Psoas muscle (tissue), 8 donors: Measurements from ENCODE around the gene ART3. TPM values are rescaled to one million over a fixed set of nuclear protein-coding genes. Genes with fewer than 3 reads are reported as not detected.

Experiments
- ATAC-seq, 4 donors: fragments of 200-7000 bp; cut with Tn5 transposase; one replicate each; pipeline ENCODE4 v1.9.1; 2020; ENCODE audit warnings: moderate library complexity in 3 of 4, mild to moderate bottlenecking in 2 of 4
- DNase-seq, 2 donors: peaks; one replicate each; pipeline ENCODE4 v3.0.0-alpha.2; 2020
- H3K27ac ChIP-seq: fragments of 200-600 bp; one replicate; pipeline ENCODE4 v1.8.0; 2022
- H3K27me3 ChIP-seq, 3 donors: fragments of 200-600 bp in 1 of 3; one replicate each; pipeline versions ENCODE4 v1.6.1 to v1.8.0; 2013 to 2022; ENCODE audit warnings: low read length in 2 of 3, mild to moderate bottlenecking in 2 of 3, moderate library complexity in 1 of 3; ENCODE audit not compliant: insufficient read depth in 3 of 3
- H3K36me3 ChIP-seq, 2 donors: fragments of 200-600 bp in 1 of 2; one replicate each; pipeline versions ENCODE4 v1.6.1 to v1.8.0; 2013 to 2022; ENCODE audit warnings: low read depth in 1 of 2, mild to moderate bottlenecking in 1 of 2, moderate library complexity in 1 of 2; ENCODE audit not compliant: insufficient read depth in 1 of 2
- H3K4me1 ChIP-seq: fragments of 200-600 bp; one replicate; pipeline ENCODE4 v1.8.0; 2022
- H3K4me3 ChIP-seq: fragments of 200-600 bp; one replicate; pipeline ENCODE4 v1.8.0; 2022; ENCODE audit warnings: mild to moderate bottlenecking
- H3K9me3 ChIP-seq: fragments of 200-600 bp; one replicate; pipeline ENCODE4 v1.8.0; 2022
- WGBS, 3 donors: extraction: QIAGEN DNeasy Blood & Tissue Kit; methylation state at CpG; one replicate each; pipeline versions ENCODE4 v1.1.6 to v1.1.7; 2013; 5-methylcytosine and 5-hydroxymethylcytosine counted together
- intact Hi-C, 2 donors: fragments of 100-400 bp; cut with DNase I; formaldehyde crosslinking; loops; one replicate each; pipeline versions ENCODE4 v1.11.0 to v1.14.2; 2022
- polyA plus RNA-seq, 3 donors: library from polyadenylated mRNA; stranded (reverse); fragments of 200-250 nt; gene quantifications; one replicate each; pipeline ENCODE4 v1.2.3, GENCODE V29; 2013
- total RNA-seq, 4 donors: library from RNA; stranded (reverse); fragmentation: NEBNext Ultra II Directional in 2 of 4; extraction: Animal tissue kit (Norgen Biotek cat#: 25700) in 2 of 4; gene quantifications; one replicate each; pipeline versions ENCODE4 v1.2.1 to v1.2.4, GENCODE V29; 2021 to 2023
- TF ChIP-seq, protein P1 (sequence below): fragments of 200-600 bp; IDR thresholded peaks from one replicate; pipeline ENCODE4 v1.8.0; 2022; ENCODE audit warnings: antibody characterized with exemption
- donor health status: healthy with polysubstance abuse.
- donor health status: DM: no; HTN: no; CAD: no; lungs with moderate emphysema.
- donor health status: Bipolar disorder and iron deficiency.
- donor health status: healthy.
- donor health status: DM: yes; HTN: yes; CAD: no.
- donor health status: DM: no; HTN: no; CAD: no.
- donor health status: DM: no; HTN: no; CAD: no.
- donor health status: DM: yes; HTN: yes; CAD: no.

Gene ART3
- total and polyA plus RNA-seq, 7 donors: 33.1 to 218 (median 133) TPM

GRCh38 chr4:76067652-76068286 lies 6.7 kb upstream of the ART3 start:
- DNase-seq (peak; percentile 53 to 74), ATAC-seq (peak; percentile 76 to 95 (median 88))
- TF ChIP-seq, protein P1, sequence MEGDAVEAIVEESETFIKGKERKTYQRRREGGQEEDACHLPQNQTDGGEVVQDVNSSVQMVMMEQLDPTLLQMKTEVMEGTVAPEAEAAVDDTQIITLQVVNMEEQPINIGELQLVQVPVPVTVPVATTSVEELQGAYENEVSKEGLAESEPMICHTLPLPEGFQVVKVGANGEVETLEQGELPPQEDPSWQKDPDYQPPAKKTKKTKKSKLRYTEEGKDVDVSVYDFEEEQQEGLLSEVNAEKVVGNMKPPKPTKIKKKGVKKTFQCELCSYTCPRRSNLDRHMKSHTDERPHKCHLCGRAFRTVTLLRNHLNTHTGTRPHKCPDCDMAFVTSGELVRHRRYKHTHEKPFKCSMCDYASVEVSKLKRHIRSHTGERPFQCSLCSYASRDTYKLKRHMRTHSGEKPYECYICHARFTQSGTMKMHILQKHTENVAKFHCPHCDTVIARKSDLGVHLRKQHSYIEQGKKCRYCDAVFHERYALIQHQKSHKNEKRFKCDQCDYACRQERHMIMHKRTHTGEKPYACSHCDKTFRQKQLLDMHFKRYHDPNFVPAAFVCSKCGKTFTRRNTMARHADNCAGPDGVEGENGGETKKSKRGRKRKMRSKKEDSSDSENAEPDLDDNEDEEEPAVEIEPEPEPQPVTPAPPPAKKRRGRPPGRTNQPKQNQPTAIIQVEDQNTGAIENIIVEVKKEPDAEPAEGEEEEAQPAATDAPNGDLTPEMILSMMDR: peak; percentile 92
- H3K27ac ChIP-seq: no peak overlapping the region
- intact Hi-C loops: loop anchor here (1.0 to 10.0 kb wide), 3 partner anchors 69 to 153 kb away; no protein-coding TSS in a partner anchor
- H3K4me1 ChIP-seq: peaks cover 7% of the 10 kb centered on the region
- H3K9me3 ChIP-seq: no peaks in the 10 kb centered on the region
- H3K27me3 ChIP-seq: no peaks in the 10 kb centered on the region
- 0 to 1% (median 0%) methylated on average over 2 of the region's 2 CpGs for WGBS, 3 donors
- H3K4me3 ChIP-seq: no peak overlapping the region
- no peaks in the 10 kb centered on the region for H3K36me3 ChIP-seq

DNA sequence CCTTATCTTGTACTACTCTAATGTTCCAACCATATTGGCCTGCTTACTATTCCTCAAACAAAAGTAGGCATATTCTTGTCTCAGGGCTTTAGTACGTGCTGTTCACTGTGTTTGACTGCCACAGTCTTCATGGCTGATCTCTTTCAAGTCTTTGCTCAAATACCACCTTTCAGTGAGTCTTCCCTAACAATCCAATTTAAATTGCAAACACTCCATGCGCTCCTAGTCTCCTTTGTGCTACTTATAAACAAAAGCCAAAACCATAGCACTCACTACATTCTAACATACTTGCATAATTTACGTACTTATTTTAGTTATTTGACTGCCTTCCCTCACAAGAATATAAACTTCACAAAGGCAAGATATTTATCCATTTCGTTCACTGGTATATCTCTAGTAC lies 1.7 kb upstream of the ART3 start:
- peak overlapping the region; percentile 86 for H3K27ac ChIP-seq
- no peaks in the 10 kb centered on the region for H3K36me3 ChIP-seq
- no peak overlapping the region for H3K4me3 ChIP-seq
- TF ChIP-seq, protein P1: no peak
- H3K9me3 ChIP-seq: no peaks in the 10 kb centered on the region
- peaks cover 22% of the 10 kb centered on the region for H3K4me1 ChIP-seq
- intact Hi-C loops: no loop called here
- 64 to 77% (median 72%) methylated on average over 4 of the region's 4 CpGs for WGBS, 3 donors
- no peak for DNase-seq
- ATAC-seq: no peak
- no peaks in the 10 kb centered on the region for H3K27me3 ChIP-seq

DNA sequence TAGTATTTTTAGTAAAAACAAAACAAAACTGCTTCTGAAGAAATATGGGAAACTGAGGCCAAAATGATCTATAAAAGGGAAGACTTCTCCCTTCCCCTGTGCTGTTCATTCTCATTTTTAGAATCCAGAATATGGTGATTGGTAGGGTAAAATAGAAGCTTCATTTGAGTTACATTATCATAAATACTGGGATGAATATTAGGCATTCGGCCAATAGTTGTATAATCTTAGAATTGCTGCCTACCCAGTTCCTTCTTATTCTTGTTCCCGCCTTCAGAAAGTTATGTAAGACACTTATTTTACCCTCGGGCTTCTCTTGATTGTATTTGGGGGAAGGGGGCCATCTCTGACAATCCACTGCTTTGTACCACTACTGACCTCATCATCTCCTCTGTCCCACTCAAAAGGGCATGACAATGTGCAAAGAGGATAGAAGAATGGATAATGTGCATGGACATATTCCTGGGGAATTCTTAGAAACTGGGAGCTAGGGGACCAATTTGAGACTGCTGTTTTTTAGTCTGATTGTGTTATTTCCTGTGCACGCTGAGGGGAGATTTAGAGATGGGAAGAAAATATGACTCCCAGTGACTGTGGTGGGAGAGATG lies 588 bp downstream of the ART3 start:
- Histone ChIP-seq H3K27ac (peak overlapping the region; percentile 86), H3K27me3 (no peaks in the 10 kb centered on the region), H3K4me1 (peaks cover 25% of the 10 kb centered on the region), H3K4me3 (peak overlapping the region; percentile 63), H3K9me3 (no peaks in the 10 kb centered on the region), H3K36me3 (no peaks in the 10 kb centered on the region)
- TF ChIP-seq, protein P1: no peak
- intact Hi-C loops: no loop called here
- ATAC-seq: no peak
- 32 to 43% (median 37%) methylated on average over 4 of the region's 4 CpGs for WGBS, 3 donors
- no peak for DNase-seq

GRCh38 chr4:76078033-76078613 lies 3.6 kb downstream of the ART3 start:
- intact Hi-C loops: no loop called here
- DNase-seq: no peak
- no peaks in the 10 kb centered on the region for H3K36me3 ChIP-seq
- TF ChIP-seq, protein P1: no peak
- H3K4me3 ChIP-seq: peak overlapping the region; percentile 63
- peaks cover 31% of the 10 kb centered on the region for H3K4me1 ChIP-seq
- no peaks in the 10 kb centered on the region for H3K27me3 ChIP-seq
- no peaks in the 10 kb centered on the region for H3K9me3 ChIP-seq
- 19 to 31% (median 25%) methylated on average over 4 of the region's 4 CpGs for WGBS, 3 donors
- peak; percentile 68 to 88 (median 80) for ATAC-seq
- peak overlapping the region; percentile 86 for H3K27ac ChIP-seq
